ENCODE measurements around the gene RPS28.

- TF ChIP-seq CTCF (conservative IDR thresholded peaks at IDR 0.05; ENCODE audit: low read depth, low read length) (no peak), EZH2 (IDR thresholded peaks at IDR 0.05; ENCODE audit: low read length, unreplicated experiment) (no peak)
Observed at GRCh38 chr19:8343483-8343844, 22.2 kb downstream of the RPS28 start.

Data from PC-3 (cell line).